ENCODE measurements around the gene RND1.

The RND1 gene

DNA sequence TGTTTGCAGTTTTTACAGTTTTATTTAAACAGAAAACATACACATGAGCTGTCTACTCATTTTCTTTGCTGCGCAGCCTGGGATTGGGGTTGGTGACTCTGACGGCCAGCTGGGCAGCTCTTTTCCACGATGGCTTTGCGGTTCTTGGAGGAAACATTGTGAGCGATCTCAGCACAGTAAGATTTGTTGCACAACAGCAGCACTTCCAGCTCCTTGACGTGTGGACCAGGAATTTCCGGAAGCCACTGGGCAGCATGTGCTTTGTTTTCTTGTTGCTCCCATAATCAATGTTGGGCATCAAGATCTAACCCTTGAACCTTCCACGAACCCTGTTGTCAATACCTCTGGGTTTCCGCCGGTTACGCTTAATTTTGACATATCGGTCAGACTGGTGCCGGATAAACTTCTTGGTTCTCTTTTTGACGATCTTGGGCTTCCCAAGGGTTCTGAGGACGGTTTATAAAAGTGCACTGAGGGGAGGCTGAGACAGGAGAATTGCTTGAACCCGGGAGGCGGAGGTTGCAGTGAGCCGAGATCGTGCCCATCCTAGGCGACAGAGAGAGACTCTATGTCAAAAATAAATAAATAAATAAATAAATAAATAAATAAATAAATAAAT, 37.8 kb upstream of the RND1 start:
- Histone ChIP-seq H3K27me3 (ENCODE audit: insufficient read depth, poor library complexity, severe bottlenecking) (no peaks in the 10 kb centered on the region), H3K4me3 (ENCODE audit: severe bottlenecking) (no peak overlapping the region), H3K36me3 (ENCODE audit: low read depth) (no peaks in the 10 kb centered on the region), H3K9me3 (ENCODE audit: severe bottlenecking) (no peaks in the 10 kb centered on the region), H3K4me1 (ENCODE audit: insufficient read depth, poor library complexity, severe bottlenecking) (no peaks in the 10 kb centered on the region), H3K27ac (ENCODE audit: poor library complexity, severe bottlenecking) (no peak overlapping the region)
- ATAC-seq (ENCODE audit: low read depth) (no peak), DNase-seq (ENCODE audit: low spot score) (no peak)
- no peak for TF ChIP-seq CTCF (IDR thresholded peaks at IDR 0.05; ENCODE audit: poor library complexity, severe bottlenecking)

- Histone ChIP-seq H3K36me3 (ENCODE audit: low read depth) (no peaks in the 10 kb centered on the region), H3K27ac (ENCODE audit: poor library complexity, severe bottlenecking) (no peak overlapping the region), H3K27me3 (ENCODE audit: insufficient read depth, poor library complexity, severe bottlenecking) (no peaks in the 10 kb centered on the region), H3K4me1 (ENCODE audit: insufficient read depth, poor library complexity, severe bottlenecking) (no peaks in the 10 kb centered on the region), H3K4me3 (ENCODE audit: severe bottlenecking) (no peak overlapping the region), H3K9me3 (ENCODE audit: severe bottlenecking) (no peaks in the 10 kb centered on the region)
- ATAC-seq (ENCODE audit: low read depth) (no peak), DNase-seq (ENCODE audit: low spot score) (no peak)
- TF ChIP-seq CTCF (IDR thresholded peaks at IDR 0.05; ENCODE audit: poor library complexity, severe bottlenecking): no peak
Observed at GRCh38 chr12:48901278-48901677, 35.6 kb upstream of the RND1 start.

DNA sequence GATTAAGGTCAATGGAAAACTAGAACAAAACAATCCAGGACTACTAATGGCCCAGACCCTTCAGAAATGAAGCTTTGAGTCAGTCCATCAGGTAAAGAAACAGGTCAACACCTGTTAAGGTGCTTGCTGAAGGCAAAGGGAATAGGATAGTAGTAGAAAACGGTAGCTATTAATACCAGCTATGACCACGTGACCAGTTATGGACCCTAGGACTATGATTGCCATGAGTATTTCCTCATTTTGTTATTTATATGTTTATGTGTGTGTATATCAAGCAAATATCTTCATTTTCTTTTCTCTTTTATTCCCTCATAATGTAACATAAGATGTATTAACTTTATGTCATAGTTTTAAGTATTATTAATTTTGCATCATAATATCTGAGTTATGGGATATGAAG, 34.0 kb upstream of the RND1 start:
- Histone ChIP-seq H3K27me3 (ENCODE audit: insufficient read depth, poor library complexity, severe bottlenecking) (no peaks in the 10 kb centered on the region), H3K27ac (ENCODE audit: poor library complexity, severe bottlenecking) (no peak overlapping the region), H3K4me3 (ENCODE audit: severe bottlenecking) (no peak overlapping the region), H3K36me3 (ENCODE audit: low read depth) (no peaks in the 10 kb centered on the region), H3K4me1 (ENCODE audit: insufficient read depth, poor library complexity, severe bottlenecking) (no peaks in the 10 kb centered on the region), H3K9me3 (ENCODE audit: severe bottlenecking) (no peaks in the 10 kb centered on the region)
- DNase-seq (ENCODE audit: low spot score) (no peak), ATAC-seq (ENCODE audit: low read depth) (no peak)
- TF ChIP-seq CTCF (IDR thresholded peaks at IDR 0.05; ENCODE audit: poor library complexity, severe bottlenecking): no peak

- DNase-seq (ENCODE audit: low spot score) (no peak), ATAC-seq (ENCODE audit: low read depth) (no peak)
- Histone ChIP-seq H3K4me1 (ENCODE audit: insufficient read depth, poor library complexity, severe bottlenecking) (peaks cover 3% of the 10 kb centered on the region), H3K9me3 (ENCODE audit: severe bottlenecking) (no peaks in the 10 kb centered on the region), H3K27ac (ENCODE audit: poor library complexity, severe bottlenecking) (no peak overlapping the region), H3K36me3 (ENCODE audit: low read depth) (no peaks in the 10 kb centered on the region), H3K4me3 (ENCODE audit: severe bottlenecking) (no peak overlapping the region), H3K27me3 (ENCODE audit: insufficient read depth, poor library complexity, severe bottlenecking) (peaks cover 15% of the 10 kb centered on the region)
- TF ChIP-seq CTCF (IDR thresholded peaks at IDR 0.05; ENCODE audit: poor library complexity, severe bottlenecking): no peak
Observed at GRCh38 chr12:48894271-48894670, 28.6 kb upstream of the RND1 start.

GRCh38 chr12:48890657-48891418, 25.2 kb upstream of the RND1 start:
- Histone ChIP-seq H3K27me3 (ENCODE audit: insufficient read depth, poor library complexity, severe bottlenecking) (peaks cover 15% of the 10 kb centered on the region), H3K4me3 (ENCODE audit: severe bottlenecking) (no peak overlapping the region), H3K4me1 (ENCODE audit: insufficient read depth, poor library complexity, severe bottlenecking) (peaks cover 3% of the 10 kb centered on the region), H3K36me3 (ENCODE audit: low read depth) (no peaks in the 10 kb centered on the region), H3K9me3 (ENCODE audit: severe bottlenecking) (no peaks in the 10 kb centered on the region), H3K27ac (ENCODE audit: poor library complexity, severe bottlenecking) (no peak overlapping the region)
- DNase-seq (ENCODE audit: low spot score) (no peak), ATAC-seq (ENCODE audit: low read depth) (peak; percentile 94)
- TF ChIP-seq CTCF (IDR thresholded peaks at IDR 0.05; ENCODE audit: poor library complexity, severe bottlenecking): peak; percentile 86

Measured in RWPE2 (cell line).